Measurements from ENCODE around the gene GLI3.

DNA sequence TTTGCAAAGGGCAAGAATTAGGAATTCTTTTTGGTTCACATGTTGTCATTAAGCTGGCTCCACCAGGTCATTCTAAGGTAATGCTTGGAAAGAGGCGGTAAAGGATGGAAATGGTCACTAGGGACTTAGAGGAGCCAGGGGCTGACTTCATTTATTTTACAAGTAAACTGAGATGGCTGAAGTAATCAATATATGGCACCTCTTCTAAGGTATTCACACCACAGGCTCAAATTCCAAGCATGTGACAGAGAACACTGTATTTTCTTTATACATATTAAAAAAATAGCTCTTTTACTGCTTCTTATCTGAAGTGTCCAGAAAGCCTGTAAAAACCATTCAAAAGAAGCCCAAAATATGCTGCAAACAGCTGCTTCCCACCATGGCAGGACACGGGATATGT, 239.0 kb downstream of the GLI3 start:
- TF ChIP-seq, protein P1, sequence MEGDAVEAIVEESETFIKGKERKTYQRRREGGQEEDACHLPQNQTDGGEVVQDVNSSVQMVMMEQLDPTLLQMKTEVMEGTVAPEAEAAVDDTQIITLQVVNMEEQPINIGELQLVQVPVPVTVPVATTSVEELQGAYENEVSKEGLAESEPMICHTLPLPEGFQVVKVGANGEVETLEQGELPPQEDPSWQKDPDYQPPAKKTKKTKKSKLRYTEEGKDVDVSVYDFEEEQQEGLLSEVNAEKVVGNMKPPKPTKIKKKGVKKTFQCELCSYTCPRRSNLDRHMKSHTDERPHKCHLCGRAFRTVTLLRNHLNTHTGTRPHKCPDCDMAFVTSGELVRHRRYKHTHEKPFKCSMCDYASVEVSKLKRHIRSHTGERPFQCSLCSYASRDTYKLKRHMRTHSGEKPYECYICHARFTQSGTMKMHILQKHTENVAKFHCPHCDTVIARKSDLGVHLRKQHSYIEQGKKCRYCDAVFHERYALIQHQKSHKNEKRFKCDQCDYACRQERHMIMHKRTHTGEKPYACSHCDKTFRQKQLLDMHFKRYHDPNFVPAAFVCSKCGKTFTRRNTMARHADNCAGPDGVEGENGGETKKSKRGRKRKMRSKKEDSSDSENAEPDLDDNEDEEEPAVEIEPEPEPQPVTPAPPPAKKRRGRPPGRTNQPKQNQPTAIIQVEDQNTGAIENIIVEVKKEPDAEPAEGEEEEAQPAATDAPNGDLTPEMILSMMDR (tag by site-specific recombination; IDR thresholded peaks at IDR 0.05) = no peak
- TF ChIP-seq, protein P2, sequence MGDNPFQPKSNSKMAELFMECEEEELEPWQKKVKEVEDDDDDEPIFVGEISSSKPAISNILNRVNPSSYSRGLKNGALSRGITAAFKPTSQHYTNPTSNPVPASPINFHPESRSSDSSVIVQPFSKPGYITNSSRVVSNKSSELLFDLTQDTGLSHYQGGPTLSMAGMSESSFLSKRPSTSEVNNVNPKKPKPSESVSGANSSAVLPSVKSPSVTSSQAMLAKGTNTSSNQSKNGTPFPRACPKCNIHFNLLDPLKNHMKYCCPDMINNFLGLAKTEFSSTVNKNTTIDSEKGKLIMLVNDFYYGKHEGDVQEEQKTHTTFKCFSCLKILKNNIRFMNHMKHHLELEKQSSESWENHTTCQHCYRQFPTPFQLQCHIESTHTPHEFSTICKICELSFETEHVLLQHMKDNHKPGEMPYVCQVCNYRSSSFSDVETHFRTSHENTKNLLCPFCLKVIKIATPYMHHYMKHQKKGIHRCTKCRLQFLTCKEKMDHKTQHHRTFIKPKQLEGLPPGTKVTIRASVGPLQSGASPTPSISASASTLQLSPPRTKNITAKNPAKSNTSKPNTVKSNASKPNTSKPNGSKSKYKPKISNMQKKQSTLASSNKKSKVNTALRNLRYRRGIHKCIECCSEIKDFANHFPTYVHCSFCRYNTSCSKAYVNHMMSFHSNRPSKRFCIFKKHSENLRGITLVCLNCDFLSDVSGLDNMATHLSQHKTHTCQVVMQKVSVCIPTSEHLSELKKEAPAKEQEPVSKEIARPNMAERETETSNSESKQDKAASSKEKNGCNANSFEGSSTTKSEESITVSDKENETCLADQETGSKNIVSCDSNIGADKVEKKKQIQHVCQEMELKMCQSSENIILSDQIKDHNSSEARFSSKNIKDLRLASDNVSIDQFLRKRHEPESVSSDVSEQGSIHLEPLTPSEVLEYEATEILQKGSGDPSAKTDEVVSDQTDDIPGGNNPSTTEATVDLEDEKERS (tag by site-specific recombination; IDR thresholded peaks at IDR 0.05) = no peak
- TF ChIP-seq YY1 (tag by site-specific recombination; IDR thresholded peaks at IDR 0.05) (no peak), ZNF221 (tag by site-specific recombination; IDR thresholded peaks at IDR 0.05; ENCODE audit: borderline replicate concordance) (no peak), ZNF561 (tag by site-specific recombination; IDR thresholded peaks at IDR 0.05; ENCODE audit: borderline replicate concordance) (no peak), ZNF416 (tag by site-specific recombination; IDR thresholded peaks at IDR 0.05) (no peak), RBAK (tag by site-specific recombination; IDR thresholded peaks at IDR 0.05) (no peak), HOXA7 (CRISPR knock-in tag; IDR thresholded peaks at IDR 0.05; ENCODE audit: borderline replicate concordance) (no peak), ZSCAN30 (tag by site-specific recombination; IDR thresholded peaks at IDR 0.05) (no peak), ZNF2 (tag by site-specific recombination; IDR thresholded peaks at IDR 0.05) (no peak), ZNF24 (tag by site-specific recombination; IDR thresholded peaks at IDR 0.05) (no peak), ZNF175 (tag by site-specific recombination; IDR thresholded peaks at IDR 0.05) (no peak)
- TF ChIP-seq, protein P3, sequence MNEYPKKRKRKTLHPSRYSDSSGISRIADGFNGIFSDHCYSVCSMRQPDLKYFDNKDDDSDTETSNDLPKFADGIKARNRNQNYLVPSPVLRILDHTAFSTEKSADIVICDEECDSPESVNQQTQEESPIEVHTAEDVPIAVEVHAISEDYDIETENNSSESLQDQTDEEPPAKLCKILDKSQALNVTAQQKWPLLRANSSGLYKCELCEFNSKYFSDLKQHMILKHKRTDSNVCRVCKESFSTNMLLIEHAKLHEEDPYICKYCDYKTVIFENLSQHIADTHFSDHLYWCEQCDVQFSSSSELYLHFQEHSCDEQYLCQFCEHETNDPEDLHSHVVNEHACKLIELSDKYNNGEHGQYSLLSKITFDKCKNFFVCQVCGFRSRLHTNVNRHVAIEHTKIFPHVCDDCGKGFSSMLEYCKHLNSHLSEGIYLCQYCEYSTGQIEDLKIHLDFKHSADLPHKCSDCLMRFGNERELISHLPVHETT (tag by site-specific recombination; IDR thresholded peaks at IDR 0.05) = no peak
- TF ChIP-seq, protein P4, sequence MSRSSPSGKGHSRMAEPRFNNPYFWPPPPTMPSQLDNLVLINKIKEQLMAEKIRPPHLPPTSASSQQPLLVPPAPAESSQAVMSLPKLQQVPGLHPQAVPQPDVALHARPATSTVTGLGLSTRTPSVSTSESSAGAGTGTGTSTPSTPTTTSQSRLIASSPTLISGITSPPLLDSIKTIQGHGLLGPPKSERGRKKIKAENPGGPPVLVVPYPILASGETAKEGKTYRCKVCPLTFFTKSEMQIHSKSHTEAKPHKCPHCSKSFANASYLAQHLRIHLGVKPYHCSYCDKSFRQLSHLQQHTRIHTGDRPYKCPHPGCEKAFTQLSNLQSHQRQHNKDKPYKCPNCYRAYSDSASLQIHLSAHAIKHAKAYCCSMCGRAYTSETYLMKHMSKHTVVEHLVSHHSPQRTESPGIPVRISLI (tag by site-specific recombination; IDR thresholded peaks at IDR 0.05) = no peak
